Spleen (tissue), 11 donors: ENCODE data around the gene MAP7D1. TPM values are rescaled to one million over a fixed set of nuclear protein-coding genes. Genes with fewer than 3 reads are reported as not detected.

ENCODE experiments used
- DNase-seq: peaks from one replicate; pipeline ENCODE4 v3.0.0-alpha.2; 2020
- H3K27ac ChIP-seq, 8 donors: fragments of 200-600 bp; sonication (generic) in 7 of 8; 1 replicate in 4 of 8; 2 replicates in 4 of 8; pipeline versions ENCODE4 v1.5.0 to v1.8.0; 2016 to 2021; ENCODE audit warnings: inconsistent platforms in 4 of 8, mild to moderate bottlenecking in 4 of 8, moderate library complexity in 1 of 8
- H3K27me3 ChIP-seq, 7 donors: fragments of 200-600 bp; sonication (generic) in 6 of 7; replicated peaks in 1 of 7; 1 replicate in 4 of 7; 2 replicates in 3 of 7; pipeline versions ENCODE4 v1.5.0 to v1.8.0; 2016 to 2021; ENCODE audit warnings: inconsistent platforms in 3 of 7, mild to moderate bottlenecking in 1 of 7
- H3K36me3 ChIP-seq, 6 donors: fragments of 200-600 bp; sonication (generic) in 5 of 6; 1 replicate in 4 of 6; 2 replicates in 2 of 6; pipeline versions ENCODE4 v1.5.0 to v1.8.0; 2016 to 2021; ENCODE audit warnings: inconsistent platforms in 2 of 6
- H3K4me1 ChIP-seq, 6 donors: fragments of 200-600 bp; sonication (generic) in 5 of 6; 1 replicate in 3 of 6; 2 replicates in 3 of 6; pipeline versions ENCODE4 v1.5.0 to v1.8.0; 2016 to 2021; ENCODE audit warnings: inconsistent platforms in 3 of 6
- H3K4me3 ChIP-seq, 8 donors: fragments of 200-600 bp; sonication (generic) in 7 of 8; 1 replicate in 4 of 8; 2 replicates in 4 of 8; pipeline versions ENCODE4 v1.5.0 to v1.8.0; 2016 to 2021; ENCODE audit warnings: inconsistent platforms in 4 of 8, mild to moderate bottlenecking in 4 of 8, moderate library complexity in 2 of 8
- H3K9me3 ChIP-seq, 8 donors: fragments of 200-600 bp; sonication (generic) in 7 of 8; 1 replicate in 4 of 8; 2 replicates in 4 of 8; pipeline versions ENCODE4 v1.5.0 to v1.8.0; 2016 to 2021; ENCODE audit warnings: inconsistent platforms in 4 of 8
- CTCF ChIP-seq, 11 experiments: fragments of 200-600 bp in 7 of 11; fragments of 450-650 bp in 4 of 11; sonication (generic) in 4 of 11; IDR thresholded peaks in 8 of 11; conservative IDR thresholded peaks in 3 of 11; 1 replicate in 7 of 11; 2 replicates in 4 of 11; pipeline versions ENCODE4 v1.4.0 to v1.8.0; 2016 to 2021; ENCODE audit warnings: antibody characterized with exemption in 11 of 11, inconsistent platforms in 4 of 11, mild to moderate bottlenecking in 1 of 11
- POLR2A ChIP-seq, 3 donors: fragments of 450-650 bp; IDR thresholded peaks; one replicate each; pipeline ENCODE4 v1.5.1; 2017; ENCODE audit warnings: antibody characterized with exemption in 3 of 3, mild to moderate bottlenecking in 1 of 3
- POLR2AphosphoS5 ChIP-seq, 3 donors: sonication (generic); formaldehyde crosslinking; IDR thresholded peaks; one replicate each; pipeline ENCODE4 v1.5.1; 2017; ENCODE audit warnings: antibody characterized with exemption in 3 of 3
- WGBS, 5 donors: extraction: QIAGEN DNeasy Blood & Tissue Kit in 3 of 5; methylation state at CpG; one replicate each; pipeline versions ENCODE4 v1.1.5 to v1.1.7; 2013 to 2018; 5-methylcytosine and 5-hydroxymethylcytosine counted together
- intact Hi-C: fragments of 100-400 bp; cut with DNase I; formaldehyde crosslinking; loops from one replicate; pipeline ENCODE4 v1.15.0; 2023; ENCODE audit warnings: low total_unique reads
- polyA plus RNA-seq, 3 donors: library from polyadenylated mRNA; stranded (reverse); fragments of 200-250 nt; gene quantifications; one replicate each; pipeline ENCODE4 v1.2.1, GENCODE V29; 2013
- total RNA-seq, 7 donors: library from RNA; depleted of rRNA in 3 of 7; stranded (reverse); fragments of >200 nt in 3 of 7; fragmentation: NEBNext Ultra II Directional in 4 of 7; extraction: Animal tissue kit (Norgen Biotek cat#: 25700) in 4 of 7; gene quantifications; one replicate each; pipeline versions ENCODE4 v1.1.0 to v1.2.1, GENCODE V29; 2016 to 2021
- donor health status: healthy with polysubstance abuse.
- donor health status: DM: no; HTN: no; CAD: no; lungs with moderate emphysema.
- donor health status: DM: no; HTN: no; CAD: no.
- donor health status: Bipolar disorder and iron deficiency.
- donor health status: healthy.
- donor health status: DM: no; HTN: no; CAD: no.
- donor health status: DM: yes; HTN: yes; CAD: no.

MAP7D1 gene
- total and polyA plus RNA-seq, 10 donors: 30.4 to 116 (median 88.0) TPM

DNA sequence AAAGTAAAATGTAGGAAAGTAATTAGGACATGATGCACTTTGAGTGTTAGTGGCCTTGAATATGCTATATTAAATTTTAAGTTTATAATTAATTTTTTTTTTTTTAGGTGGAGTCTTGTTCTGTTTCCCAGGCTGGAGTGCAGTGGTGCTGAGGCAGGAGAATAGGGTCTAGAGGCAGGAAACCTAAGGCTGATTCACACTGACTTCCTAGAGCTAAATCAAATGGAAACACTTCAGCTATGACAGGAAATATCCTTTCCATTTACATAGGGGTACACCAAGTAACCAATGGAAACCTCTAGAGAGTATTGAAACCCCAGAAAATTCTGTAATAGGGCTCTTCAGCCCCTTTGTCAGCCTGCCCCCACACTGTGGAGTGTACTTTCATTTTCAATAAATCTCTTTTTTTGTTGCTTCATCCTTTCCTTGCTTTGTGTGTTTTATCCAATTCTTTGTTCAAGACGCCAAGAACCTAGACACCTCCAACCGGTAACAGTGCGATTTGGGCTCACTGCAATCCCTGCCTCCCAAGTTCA is 50.4 kb downstream of the MAP7D1 start:
- TF ChIP-seq POLR2A (IDR thresholded peaks at IDR 0.05): no peak
- no peak for TF ChIP-seq CTCF (IDR thresholded peaks at IDR 0.05 in 8 of 11, conservative IDR thresholded peaks at IDR 0.05 in 3 of 11)
- TF ChIP-seq POLR2AphosphoS5 (IDR thresholded peaks at IDR 0.05): no peak
- intact Hi-C loops: no loop called here
- no peak overlapping the region for H3K4me3 ChIP-seq
- H3K27ac ChIP-seq: no peak overlapping the region
- H3K9me3 ChIP-seq: no peaks in the 10 kb centered on the region
- no peak for DNase-seq
- no peaks in the 10 kb centered on the region for H3K36me3 ChIP-seq
- H3K27me3 ChIP-seq: no peaks in the 10 kb centered on the region
- WGBS, 5 donors: 82 to 96% (median 85%) methylated on average over 3 of the region's 3 CpGs
- H3K4me1 ChIP-seq: peaks cover 0 to 33% (median 17%) of the 10 kb centered on the region in 6 donors

DNA sequence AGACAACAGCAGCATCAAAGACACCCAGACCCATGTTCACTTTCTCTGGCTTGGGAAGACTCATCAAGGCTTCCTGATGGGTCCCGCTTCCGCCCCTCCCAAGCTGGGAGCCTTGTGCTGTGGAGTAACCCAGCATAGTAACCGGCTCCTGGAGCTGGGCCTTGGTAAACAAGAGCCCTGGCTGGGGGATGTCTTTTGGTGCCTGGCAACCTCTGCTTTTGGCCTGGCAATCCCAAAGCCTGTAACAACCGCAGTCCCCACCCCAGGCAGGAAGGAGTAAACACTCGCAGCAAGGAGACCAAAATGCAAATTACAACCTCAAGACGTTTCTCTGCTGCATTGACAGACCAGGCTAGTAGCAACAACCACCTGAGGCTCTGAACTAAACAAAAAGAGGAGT is 51.4 kb downstream of the MAP7D1 start:
- no peaks in the 10 kb centered on the region for H3K9me3 ChIP-seq
- intact Hi-C loops: no loop called here
- TF ChIP-seq POLR2A (IDR thresholded peaks at IDR 0.05) (no peak), POLR2AphosphoS5 (IDR thresholded peaks at IDR 0.05) (no peak), CTCF (IDR thresholded peaks at IDR 0.05 in 8 of 11, conservative IDR thresholded peaks at IDR 0.05 in 3 of 11) (no peak)
- H3K4me3 ChIP-seq: no peak overlapping the region
- H3K36me3 ChIP-seq: no peaks in the 10 kb centered on the region
- H3K27me3 ChIP-seq: no peaks in the 10 kb centered on the region
- no peak overlapping the region for H3K27ac ChIP-seq
- DNase-seq: no peak
- H3K4me1 ChIP-seq: peaks cover 0 to 33% (median 17%) of the 10 kb centered on the region in 6 donors
- WGBS, 5 donors: 70 to 86% (median 76%) methylated on average over 6 of the region's 6 CpGs

DNA sequence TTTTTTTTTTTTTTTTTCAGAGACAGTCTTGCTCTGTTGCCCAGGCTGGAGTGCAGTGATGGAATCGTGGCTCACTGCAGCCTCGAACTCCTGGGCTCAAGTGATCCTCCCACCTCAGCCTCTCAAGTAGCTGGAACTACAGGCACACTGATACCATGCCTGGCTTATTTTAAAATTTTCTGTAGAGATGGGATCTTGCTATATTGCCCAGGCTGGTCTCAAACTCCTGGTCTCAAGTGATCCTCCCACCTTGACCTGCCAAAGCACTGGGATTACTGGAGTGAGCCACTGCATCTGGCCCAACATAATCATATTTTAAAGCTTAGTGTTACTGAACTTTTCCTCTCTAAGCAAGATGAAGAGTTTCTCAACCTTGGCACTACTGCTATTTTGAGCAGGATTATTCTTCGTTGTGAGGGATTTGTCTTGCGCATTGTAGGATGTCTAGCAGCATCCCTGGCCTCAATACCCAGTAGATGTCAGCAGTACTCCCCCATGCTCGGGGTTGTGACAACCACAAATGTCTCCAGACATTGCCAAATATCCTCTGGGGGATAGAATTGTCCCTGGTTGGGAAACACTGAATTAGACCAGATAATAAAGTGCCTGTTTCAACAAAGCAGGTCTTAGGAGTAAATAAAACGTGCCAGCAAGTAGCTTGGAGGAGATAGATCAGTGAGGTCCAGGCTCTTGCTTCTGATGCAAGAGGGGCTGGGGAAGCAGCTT is 53.2 kb downstream of the MAP7D1 start:
- no peaks in the 10 kb centered on the region for H3K36me3 ChIP-seq
- no peaks in the 10 kb centered on the region for H3K27me3 ChIP-seq
- H3K4me1 ChIP-seq: peaks cover 0 to 23% (median 8%) of the 10 kb centered on the region in 6 donors
- WGBS, 5 donors: 61 to 76% (median 66%) methylated on average over 6 of the region's 6 CpGs
- no peaks in the 10 kb centered on the region for H3K9me3 ChIP-seq
- H3K4me3 ChIP-seq: no peak overlapping the region
- intact Hi-C loops: no loop called here
- TF ChIP-seq POLR2A (IDR thresholded peaks at IDR 0.05) (no peak), CTCF (IDR thresholded peaks at IDR 0.05 in 8 of 11, conservative IDR thresholded peaks at IDR 0.05 in 3 of 11) (no peak), POLR2AphosphoS5 (IDR thresholded peaks at IDR 0.05) (peak in 1 of 3 donors; percentile 25)
- H3K27ac ChIP-seq: peak overlapping the region in 1 of 8 donors; percentile 8
- no peak for DNase-seq

DNA sequence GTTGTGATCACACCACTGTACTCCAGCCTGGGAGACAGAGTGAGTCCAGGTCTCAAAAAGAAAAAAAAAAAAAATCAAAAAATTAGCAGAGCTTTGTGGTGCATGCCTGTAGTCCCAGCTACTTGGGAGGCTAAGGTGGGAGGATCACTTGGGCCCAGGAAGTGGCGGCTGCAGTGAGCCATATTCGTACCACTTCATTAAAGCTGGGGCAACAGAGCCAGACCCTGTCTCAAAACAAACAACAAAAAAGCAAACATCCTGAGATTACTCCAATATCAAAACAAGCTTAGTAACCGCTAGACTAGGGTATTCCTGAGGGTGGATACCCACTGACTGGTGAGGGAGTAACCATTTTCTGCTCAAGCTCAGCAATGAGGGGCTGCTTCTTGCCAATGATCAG is 55.3 kb downstream of the MAP7D1 start:
- no peak for DNase-seq
- H3K27me3 ChIP-seq: no peaks in the 10 kb centered on the region
- no peaks in the 10 kb centered on the region for H3K36me3 ChIP-seq
- no peak overlapping the region for H3K4me3 ChIP-seq
- no peak overlapping the region for H3K27ac ChIP-seq
- H3K4me1 ChIP-seq: peaks cover 0 to 18% (median 5%) of the 10 kb centered on the region in 6 donors
- TF ChIP-seq POLR2A (IDR thresholded peaks at IDR 0.05): no peak
- no peak for TF ChIP-seq CTCF (IDR thresholded peaks at IDR 0.05 in 8 of 11, conservative IDR thresholded peaks at IDR 0.05 in 3 of 11)
- TF ChIP-seq POLR2AphosphoS5 (IDR thresholded peaks at IDR 0.05): no peak
- 93 to 100% (median 96%) methylated on average over 3 of the region's 3 CpGs for WGBS, 5 donors
- no peaks in the 10 kb centered on the region for H3K9me3 ChIP-seq
- intact Hi-C loops: no loop called here
